Astrocyte of the cerebellum (primary cell): ENCODE data around the gene SETD1B.
"Not testable (repeated sequence)": the region's sequence is repeated elsewhere in the genome, so short reads cannot be mapped to it uniquely, and the experiment has no call there.

Experiments
- DNase-seq: peaks from one replicate; pipeline ENCODE4 v3.0.0-alpha.2; 2011; ENCODE audit warnings: low read depth
- H3K4me3 ChIP-seq: 2 replicates; pipeline ENCODE4 v1.5.1; 2011; ENCODE audit warnings: mild to moderate bottlenecking, low read depth, low read length, moderate library complexity
- CTCF ChIP-seq: IDR thresholded peaks from 2 replicates; pipeline ENCODE4 v1.5.1; 2012; ENCODE audit warnings: low read length, low read depth, moderate library complexity, mild to moderate bottlenecking; ENCODE audit errors: missing control alignments
- in situ Hi-C: cut with HindIII; loops from 2 replicates; pipeline ENCODE4 v1.10.0; 2017; ENCODE audit warnings: low sequenced_read_pairs

SETD1B gene

GRCh38 chr12:121845701-121846100 is 41.9 kb downstream of the SETD1B start:
- TF ChIP-seq CTCF, result no peak
- H3K4me3 ChIP-seq, result no peak overlapping the region
- in situ Hi-C loops, result no loop called here
- DNase-seq, result no peak

GRCh38 chr12:121849211-121849610 is 45.4 kb downstream of the SETD1B start:
- in situ Hi-C loops, result no loop called here
- no peak for TF ChIP-seq CTCF
- H3K4me3 ChIP-seq, result no peak overlapping the region
- no peak for DNase-seq

GRCh38 chr12:121849665-121850064 is 45.9 kb downstream of the SETD1B start:
- DNase-seq, result no peak
- H3K4me3 ChIP-seq, result no peak overlapping the region
- TF ChIP-seq CTCF, result no peak
- in situ Hi-C loops, result no loop called here

GRCh38 chr12:121852392-121852791 is 48.6 kb downstream of the SETD1B start:
- H3K4me3 ChIP-seq, DNase-seq, in situ Hi-C loops: not testable (repeated sequence)

GRCh38 chr12:121857322-121858246 is 53.8 kb downstream of the SETD1B start:
- DNase-seq, result no peak
- in situ Hi-C loops, result no loop called here

GRCh38 chr12:121858318-121858661 is 54.5 kb downstream of the SETD1B start:
- in situ Hi-C loops, result no loop called here
- no peak for DNase-seq
- no peak for TF ChIP-seq CTCF
- H3K4me3 ChIP-seq, result no peak overlapping the region

More at GRCh38 chr12:121857322-121858246, 53.8 kb downstream of the SETD1B start:
- no peak overlapping the region for H3K4me3 ChIP-seq
- TF ChIP-seq CTCF, result no peak
